ENCODE measurements around the gene IL31.
A peak's percentile ranks its signal among the peaks of the same experiment; 100 is the strongest.
"Not testable (repeated sequence)": the region's sequence is repeated elsewhere in the genome, so short reads cannot be mapped to it uniquely, and the experiment has no call there.

Gene IL31

GRCh38 chr12:122192441-122192840 is 18.4 kb upstream of the IL31 start:
- no peak for FAIRE-seq
- DNase-seq (ENCODE audit: low spot score), result no peak

- DNase-seq (ENCODE audit: low spot score) (peak; percentile 72), FAIRE-seq (peak; percentile 30)
Measured at GRCh38 chr12:122190842-122191668, 17.0 kb upstream of the IL31 start.

GRCh38 chr12:122189626-122190475 is 15.8 kb upstream of the IL31 start:
- no peak for DNase-seq (ENCODE audit: low spot score)
- FAIRE-seq, result no peak

- FAIRE-seq (no peak), DNase-seq (ENCODE audit: low spot score) (no peak)
Measured at GRCh38 chr12:122187466-122187865, 13.4 kb upstream of the IL31 start.

GRCh38 chr12:122185494-122186082 is 11.6 kb upstream of the IL31 start:
- FAIRE-seq (no peak), DNase-seq (ENCODE audit: low spot score) (no peak)

GRCh38 chr12:122185079-122185478 is 11.1 kb upstream of the IL31 start:
- no peak for DNase-seq (ENCODE audit: low spot score)
- no peak for FAIRE-seq

GRCh38 chr12:122184517-122184916 is 10.5 kb upstream of the IL31 start:
- FAIRE-seq (no peak), DNase-seq (ENCODE audit: low spot score) (no peak)

GRCh38 chr12:122183588-122183940 is 9.5 kb upstream of the IL31 start:
- FAIRE-seq (no peak), DNase-seq (ENCODE audit: low spot score) (no peak)

- FAIRE-seq, result no peak
- DNase-seq (ENCODE audit: low spot score), result no peak
Measured at GRCh38 chr12:122182887-122183587, 9.0 kb upstream of the IL31 start, which contains the start of gene LRRC43. LRRC43 (plus strand) TSS chr12:122183123; CDS start chr12:122183145, 22 bp downstream.

GRCh38 chr12:122176473-122176872 is 2.5 kb upstream of the IL31 start:
- not testable (repeated sequence) for DNase-seq (ENCODE audit: low spot score); FAIRE-seq

- FAIRE-seq, result no peak
- no peak for DNase-seq (ENCODE audit: low spot score)
Measured at GRCh38 chr12:122172262-122172939, 1.6 kb downstream of the IL31 start.

- no peak for FAIRE-seq
Measured at GRCh38 chr12:122171399-122171798, 2.6 kb downstream of the IL31 start.

GRCh38 chr12:122168492-122168891 is 5.5 kb downstream of the IL31 start:
- DNase-seq (ENCODE audit: low spot score) (no peak), FAIRE-seq (no peak)

More at GRCh38 chr12:122171399-122171798, 2.6 kb downstream of the IL31 start:
- DNase-seq (ENCODE audit: low spot score), result no peak

GRCh38 chr12:122167356-122167925 is 6.6 kb downstream of the IL31 start:
- DNase-seq (ENCODE audit: low spot score) (no peak), FAIRE-seq (no peak)

GRCh38 chr12:122166422-122167349 is 7.3 kb downstream of the IL31 start:
- DNase-seq (ENCODE audit: low spot score) (no peak), FAIRE-seq (no peak)

- no peak for FAIRE-seq
- no peak for DNase-seq (ENCODE audit: low spot score)
Measured at GRCh38 chr12:122162976-122163375, 11.0 kb downstream of the IL31 start.

- FAIRE-seq (no peak), DNase-seq (ENCODE audit: low spot score) (no peak)
Measured at GRCh38 chr12:122161682-122162081, 12.3 kb downstream of the IL31 start.

GRCh38 chr12:122160761-122161160 is 13.3 kb downstream of the IL31 start:
- no peak for FAIRE-seq
- DNase-seq (ENCODE audit: low spot score), result no peak

- FAIRE-seq, result no peak
- DNase-seq (ENCODE audit: low spot score), result no peak
Measured at GRCh38 chr12:122159882-122160281, 14.1 kb downstream of the IL31 start.
